IPS DF 4.7 (cell line): ENCODE data around the gene HPCA.

Experiments used
- DNase-seq: peaks from one replicate; pipeline ENCODE4 v3.0.0-alpha.2; 2013; ENCODE audit warnings: low spot score; ENCODE audit errors: extremely low read depth

Gene HPCA

DNA sequence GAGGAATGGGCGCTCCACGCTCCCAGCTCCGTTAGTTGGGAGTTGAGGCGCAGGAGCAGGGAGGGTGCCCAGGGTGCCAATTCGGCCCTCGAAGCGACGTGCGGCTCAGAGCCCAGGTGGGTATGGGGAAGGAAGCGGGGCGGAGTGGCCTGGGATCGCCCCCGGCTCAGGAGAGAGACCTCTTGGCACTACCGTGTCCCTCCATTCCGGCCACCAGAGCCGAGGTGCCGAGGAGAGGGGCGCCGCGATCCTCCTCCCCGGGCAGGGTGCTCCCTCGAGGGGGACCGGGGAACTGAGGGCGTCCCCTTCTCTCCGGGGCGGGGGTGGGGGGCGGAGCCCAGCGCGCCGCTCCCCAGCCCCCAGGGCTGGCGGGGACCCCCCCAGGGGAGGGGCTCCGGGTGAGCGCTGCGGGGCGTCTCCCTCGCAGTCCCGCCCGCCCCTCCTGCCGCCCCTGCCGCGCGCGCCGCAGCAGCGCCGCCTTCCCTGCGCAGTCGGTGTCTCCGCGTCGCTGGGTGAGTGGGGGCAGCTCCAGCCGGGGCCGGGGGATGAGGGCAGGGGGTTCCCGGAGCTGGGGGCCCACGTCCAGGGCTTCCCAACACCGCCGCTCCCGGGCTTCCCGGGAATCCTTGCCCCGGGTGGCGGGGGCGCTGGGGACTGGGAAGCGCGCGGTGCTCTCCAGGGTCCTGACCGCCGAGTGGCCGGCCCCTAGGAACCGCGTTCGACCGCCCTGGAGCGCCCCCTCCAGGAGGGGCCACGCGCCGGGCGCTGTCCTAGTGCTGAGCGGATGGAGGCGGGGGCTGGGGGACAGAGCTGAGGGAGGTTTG, at the start of gene HPCA:
TSS of gene HPCA (plus strand) at position 488 of the 824 bp plus-strand sequence. CDS start 2,408 bp downstream, outside the sequence.
- no peak for DNase-seq

DNA sequence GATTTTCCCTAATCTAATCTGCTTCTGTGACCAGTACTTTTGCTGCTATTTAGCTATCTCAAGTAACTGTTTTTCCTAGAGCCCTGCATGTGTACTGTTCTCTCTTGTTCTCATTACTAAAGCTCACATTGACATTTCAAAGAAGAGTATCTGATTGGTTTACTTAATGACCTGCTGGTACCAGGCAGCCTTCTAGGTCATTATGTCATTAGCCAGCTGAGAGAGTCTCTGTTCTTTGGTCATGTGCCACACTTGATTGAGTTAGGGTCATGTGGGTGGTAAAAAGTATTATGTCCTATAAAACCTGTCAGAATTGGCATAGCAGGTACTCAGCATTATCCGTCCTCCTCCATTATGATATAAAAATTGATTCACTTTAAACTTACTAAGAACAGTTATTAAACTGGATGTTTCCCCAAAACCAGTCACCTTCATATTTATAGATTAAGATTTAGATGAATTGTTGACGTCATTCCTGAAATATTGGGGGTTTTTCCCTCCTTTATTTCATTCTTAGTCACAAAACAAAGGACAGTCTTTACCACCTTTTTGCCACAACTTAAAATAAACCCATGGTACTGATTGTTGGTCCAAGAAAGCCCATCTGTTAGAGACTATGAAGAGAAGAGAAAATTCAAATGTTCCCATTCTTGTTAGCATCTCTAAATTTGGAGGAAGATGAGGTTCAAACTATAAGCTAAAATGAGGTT, 37.8 kb upstream of the HPCA start:
- no peak for DNase-seq

DNA sequence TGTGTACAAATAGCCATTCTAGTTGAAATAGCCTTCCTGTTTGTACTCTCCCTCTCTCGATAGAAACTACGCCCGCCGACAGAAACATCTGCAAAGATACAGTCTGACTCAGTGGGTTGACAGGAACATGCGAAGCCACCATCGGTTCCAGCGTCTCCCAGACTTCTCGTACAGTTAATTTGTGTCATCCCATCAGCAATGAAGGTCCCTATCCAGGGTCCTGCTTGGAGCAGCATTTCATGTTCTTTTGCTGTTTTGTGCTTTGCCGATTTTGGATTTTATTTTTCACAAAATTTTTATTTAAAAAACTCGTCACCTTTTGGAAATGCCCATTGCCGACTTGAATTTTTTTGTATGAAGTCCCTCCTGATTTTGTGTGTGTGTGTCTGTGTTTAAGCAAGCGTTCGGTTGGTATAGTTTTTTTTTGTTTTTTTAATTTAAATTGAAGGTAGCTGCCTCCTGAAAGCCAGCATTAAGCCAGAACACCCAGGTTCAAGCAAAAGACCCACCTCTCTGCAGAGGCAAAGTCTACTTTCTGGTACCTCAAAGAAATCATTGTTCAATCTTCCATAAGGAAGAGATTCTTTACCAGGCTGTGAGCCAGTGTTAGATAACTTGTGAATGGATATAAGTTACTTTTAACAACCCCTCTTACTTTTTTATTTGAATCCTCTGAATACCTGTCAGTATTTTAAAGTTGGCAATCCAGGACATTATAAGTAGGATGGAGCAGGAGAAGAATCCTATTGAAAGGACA, 30.3 kb upstream of the HPCA start:
- no peak for DNase-seq

DNA sequence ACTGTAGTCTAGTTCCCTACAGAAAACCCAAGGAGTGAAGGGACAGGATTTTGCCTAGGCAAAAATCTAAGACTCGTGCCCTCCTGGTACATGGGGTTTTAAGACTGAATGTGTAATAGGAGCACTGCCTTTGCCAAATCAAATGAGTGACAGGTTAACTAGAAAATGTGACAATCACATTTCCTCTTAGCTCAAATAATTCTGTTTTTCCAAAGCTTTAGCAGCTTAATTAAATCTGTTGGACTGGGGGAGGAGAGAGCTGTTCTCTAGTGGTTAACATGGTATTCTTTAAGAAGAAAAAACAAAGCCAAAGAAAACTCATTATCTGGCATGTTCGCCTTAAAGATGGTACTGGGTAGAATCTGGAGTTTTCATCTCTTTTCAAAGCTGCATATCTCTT, 28.2 kb upstream of the HPCA start:
- no peak for DNase-seq

DNA sequence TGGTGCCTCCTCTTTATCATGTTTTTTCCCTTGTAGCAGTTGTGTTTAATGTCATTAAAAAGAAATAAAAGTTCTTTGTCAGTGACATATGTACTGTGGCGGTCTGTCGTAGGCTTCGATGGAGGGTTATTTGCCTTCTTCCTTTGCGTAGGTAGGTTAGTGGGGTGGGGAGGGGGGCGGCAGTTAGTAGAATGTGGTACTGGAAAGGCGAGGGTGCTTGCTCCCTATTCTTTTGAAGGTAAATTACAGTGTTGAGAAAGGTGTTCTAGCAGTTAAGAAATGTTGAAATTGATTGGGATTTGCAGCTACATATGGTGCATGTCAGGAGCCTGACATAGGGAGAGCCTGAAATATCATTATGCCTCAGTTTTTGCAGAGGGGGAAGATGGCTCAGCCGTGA, 27.5 kb upstream of the HPCA start:
- no peak for DNase-seq

DNA sequence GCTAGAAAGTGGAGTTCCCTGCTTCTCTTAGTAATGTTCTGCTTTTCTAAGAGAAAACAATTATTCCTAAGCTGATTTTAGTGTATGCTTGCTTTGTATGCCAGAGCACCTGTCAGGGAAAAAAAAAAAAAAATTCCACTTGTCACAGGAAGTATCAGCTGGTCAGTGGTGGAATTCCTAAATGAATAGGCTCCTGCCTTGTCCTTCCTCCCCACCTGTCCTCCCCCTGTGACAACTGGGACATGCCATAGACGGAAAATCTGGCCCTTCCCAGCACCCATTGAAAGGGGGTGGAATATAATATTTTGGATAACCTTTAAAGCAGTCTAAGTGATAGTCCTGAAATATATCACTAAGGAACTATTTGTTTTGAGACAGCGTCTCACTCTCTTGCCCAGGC, 26.4 kb upstream of the HPCA start:
- DNase-seq = no peak

DNA sequence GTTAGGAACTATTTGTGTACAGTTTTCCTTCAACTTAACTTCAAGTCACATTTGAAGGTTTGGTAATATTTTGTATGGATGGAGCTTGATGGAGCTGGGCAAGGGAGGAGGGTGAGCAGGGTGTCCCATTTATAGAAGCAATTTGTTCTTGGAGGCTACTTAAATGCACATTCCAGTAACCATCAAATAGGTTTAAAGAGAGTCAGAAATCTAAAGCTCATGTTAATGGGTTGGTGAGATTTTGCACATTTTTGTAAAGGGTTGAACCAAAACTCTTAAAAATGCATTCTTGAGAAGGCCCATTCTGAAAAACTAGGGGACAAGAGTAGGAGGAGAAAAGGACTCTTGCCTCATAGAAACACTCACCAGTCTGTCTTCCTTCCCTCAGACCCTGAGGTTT, 25.7 kb upstream of the HPCA start:
- DNase-seq = no peak

DNA sequence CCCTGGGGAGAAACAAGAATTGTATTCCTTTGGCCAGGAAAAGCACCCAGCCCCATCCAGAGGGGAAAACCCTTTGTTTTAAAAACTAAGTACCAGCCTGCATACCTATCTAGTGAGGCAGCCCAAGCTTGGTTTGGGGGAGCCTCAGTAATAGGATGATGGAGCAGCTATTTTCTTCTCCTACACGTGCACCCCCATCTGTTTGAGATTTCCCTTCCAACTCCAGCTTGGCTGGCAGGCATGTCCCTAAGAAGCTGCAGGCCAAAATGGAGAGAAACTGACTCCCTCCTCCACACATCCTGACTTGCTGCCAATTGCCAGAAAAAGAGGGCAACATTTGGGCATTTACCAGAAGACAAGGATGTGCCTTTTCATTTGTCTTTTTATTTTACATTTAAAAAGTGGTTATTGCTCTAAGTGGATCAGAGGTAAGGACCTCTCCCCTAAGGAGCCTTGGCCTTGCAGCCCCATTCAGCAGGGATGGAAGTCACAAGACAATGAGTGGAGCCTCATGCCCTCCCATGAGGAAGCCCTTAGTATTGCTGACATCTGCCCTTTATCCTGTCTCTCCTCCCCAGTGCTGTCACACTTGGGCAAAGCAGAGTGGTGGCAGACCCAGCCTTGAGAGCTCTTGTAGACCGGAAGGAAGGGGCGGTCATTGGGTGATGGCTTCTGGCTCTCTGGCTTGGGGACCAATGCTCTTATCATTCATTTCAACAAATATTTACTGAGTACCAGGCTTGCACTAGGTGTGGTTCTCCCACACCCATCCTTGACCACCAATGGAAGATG, 24.2 kb upstream of the HPCA start:
- no peak for DNase-seq

DNA sequence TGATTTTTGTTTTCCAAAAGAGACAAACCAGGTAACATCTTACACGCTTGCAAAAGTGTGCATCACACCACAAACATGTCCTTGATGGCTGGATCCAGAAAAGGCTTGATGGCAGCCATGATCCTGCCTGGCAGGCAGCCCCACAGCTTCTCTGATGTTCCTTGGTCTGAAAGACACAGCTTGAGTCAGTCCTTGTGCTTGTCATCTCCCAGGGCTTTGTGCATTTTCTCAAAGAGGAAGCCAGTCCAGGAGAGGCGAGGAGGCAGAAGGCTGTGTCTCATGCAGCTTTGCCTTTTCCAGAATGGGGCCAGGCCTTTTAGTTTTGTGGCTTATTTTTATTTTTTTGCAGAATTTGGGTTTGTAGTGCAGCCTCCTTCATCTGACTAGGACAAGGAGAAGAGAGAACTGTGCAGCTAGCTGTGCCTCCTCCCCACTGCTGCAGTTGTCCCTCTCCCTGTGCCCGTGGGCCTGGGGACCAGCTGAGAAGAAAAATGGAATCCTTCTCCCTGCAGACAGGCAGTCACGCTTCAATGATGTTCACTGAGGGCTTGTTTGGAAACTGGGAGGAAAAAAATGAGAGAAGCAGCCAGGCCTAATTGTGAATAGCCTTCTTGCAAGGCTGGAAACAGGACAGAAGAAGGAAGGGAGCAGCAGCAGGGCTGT, 22.9 kb upstream of the HPCA start:
- DNase-seq = no peak

DNA sequence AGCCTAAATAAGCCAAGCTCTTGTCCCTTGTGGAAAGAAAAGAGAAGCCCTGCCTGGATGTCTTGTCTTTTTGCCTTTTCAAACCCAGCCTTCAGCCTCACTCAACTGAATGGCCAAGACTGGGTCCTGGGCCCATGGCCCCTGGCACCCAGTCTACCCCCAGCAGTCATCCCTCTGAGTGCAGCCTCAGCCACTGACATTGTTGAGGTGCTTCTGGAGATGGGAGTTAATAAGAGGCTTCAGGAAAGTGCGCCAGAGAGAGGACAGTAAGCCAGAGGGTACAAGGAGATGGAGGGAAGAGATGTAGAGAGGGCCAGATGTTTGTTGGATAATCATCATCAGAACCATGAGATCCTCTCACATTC, 22.4 kb upstream of the HPCA start:
- no peak for DNase-seq

DNA sequence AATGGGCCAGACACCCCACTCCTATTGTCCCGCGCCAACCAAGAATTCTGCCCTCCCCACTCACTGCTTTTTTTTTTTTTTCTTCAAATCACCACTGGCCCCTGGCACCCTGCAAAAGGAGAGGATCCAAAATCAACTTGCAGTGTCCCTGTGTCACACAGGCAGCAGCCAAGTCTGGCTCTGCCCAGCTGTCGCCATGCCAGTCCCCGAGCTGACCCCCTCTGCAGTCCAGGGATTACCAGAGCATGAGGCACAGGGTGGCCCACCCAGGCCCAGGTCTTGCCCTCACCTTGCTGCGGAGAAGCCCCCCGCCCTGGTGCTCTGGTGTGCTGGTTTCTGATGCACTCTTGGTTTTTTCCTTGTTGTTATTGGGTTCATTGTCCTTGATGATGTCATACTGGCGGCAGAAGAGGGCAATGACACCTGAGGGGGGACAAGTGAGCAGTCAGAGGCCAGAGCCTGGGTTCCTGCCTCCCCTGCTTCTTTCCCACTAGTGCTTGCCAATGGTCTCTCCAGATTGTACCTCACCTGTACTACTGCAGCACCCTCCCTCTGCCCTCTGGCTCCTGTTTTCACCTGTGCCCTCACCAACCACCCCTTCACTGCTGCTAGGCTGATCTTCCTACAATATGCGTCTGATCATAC, 21.8 kb upstream of the HPCA start:
- DNase-seq = no peak

DNA sequence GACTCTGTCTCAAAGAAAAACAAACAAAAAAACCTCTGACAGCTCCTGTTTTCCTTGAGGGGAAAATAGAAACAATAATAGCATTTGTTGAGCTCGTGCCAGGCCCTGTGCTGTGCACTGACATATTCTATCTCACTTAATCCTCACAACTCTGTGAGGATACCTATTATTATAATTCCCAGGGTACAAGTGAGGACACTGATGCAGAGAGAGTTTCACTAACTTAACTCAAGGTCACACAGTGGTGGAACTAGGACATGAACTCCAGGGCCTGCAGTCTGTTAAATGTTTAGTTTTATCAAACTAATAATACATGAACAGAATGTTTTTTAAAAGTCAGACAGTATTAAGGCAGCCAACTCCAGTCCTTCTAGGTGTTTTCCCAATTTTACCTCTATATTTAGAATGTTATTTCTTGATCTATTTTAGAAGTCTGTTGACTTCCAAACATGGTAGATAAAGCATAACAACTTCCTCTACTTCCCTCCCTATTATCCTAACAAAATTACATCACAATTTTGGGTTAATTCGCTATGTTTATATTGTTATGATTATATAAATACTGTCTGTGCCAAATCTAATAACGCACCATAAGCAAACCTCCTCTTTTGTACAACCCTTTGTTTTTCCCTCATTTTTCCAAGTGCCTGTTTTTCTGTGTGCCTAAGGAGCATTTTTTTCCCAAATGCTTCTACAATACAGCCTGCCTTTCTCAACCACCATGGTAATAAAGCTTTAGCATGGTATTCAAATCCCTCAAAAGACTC, 20.5 kb upstream of the HPCA start:
- no peak for DNase-seq

DNA sequence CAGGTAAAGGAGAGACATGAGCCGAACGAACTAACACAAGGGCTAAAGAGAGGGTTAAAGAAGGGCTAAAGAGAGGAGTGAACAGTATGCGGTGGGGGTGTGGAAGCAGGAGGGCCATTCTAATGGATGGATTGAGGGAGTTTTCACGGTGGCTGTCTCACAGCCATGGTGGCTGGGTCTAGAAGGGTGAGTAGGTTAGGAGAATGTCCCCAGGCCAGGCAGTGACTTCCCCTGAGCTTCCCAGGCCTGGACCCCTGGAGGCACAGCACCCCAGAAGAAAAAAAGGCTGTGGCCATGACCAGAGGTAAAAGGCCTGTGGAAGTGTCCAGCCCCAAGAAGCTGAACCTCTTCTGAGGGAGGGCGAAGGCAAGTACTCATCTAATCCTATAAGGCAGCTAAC, 19.1 kb upstream of the HPCA start:
- no peak for DNase-seq

DNA sequence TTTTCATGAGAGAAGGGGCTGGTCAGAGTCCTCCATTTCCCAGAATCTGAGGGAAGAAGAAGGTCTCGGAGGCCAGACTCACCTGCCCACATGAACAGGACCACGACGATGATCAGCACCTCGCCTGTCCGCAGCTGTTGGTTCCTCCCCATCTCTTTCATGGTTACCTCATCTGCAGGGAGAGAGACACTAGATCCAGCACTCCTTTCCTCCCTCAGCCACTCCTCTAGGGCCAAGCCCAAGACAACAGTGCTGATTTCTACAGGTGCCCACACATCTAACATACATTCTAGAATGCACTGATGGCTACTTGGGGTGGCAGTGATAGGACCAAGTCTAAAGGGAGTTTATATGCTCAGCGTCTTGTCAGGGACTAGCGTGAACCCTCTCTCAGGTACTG, 18.6 kb upstream of the HPCA start:
- no peak for DNase-seq

DNA sequence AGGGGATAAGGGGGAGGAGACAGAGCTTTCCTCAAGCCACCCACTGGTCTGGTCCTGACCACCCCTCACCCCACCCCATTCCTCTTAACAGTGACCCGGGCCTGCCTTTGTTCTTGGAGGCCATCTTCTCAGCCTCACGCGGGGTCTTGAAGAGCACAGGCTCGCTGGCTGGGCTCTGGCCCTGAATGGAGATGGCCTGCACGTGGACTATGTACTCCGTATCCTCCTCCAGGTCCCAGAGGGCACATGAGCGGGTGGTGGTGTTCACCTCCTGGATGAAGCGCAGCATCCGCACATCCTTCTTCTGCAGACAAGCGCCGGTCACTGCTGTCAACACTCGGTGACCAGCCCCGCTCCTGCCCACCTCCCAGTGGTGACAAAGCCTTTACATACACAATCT, 18.2 kb upstream of the HPCA start:
- no peak for DNase-seq

DNA sequence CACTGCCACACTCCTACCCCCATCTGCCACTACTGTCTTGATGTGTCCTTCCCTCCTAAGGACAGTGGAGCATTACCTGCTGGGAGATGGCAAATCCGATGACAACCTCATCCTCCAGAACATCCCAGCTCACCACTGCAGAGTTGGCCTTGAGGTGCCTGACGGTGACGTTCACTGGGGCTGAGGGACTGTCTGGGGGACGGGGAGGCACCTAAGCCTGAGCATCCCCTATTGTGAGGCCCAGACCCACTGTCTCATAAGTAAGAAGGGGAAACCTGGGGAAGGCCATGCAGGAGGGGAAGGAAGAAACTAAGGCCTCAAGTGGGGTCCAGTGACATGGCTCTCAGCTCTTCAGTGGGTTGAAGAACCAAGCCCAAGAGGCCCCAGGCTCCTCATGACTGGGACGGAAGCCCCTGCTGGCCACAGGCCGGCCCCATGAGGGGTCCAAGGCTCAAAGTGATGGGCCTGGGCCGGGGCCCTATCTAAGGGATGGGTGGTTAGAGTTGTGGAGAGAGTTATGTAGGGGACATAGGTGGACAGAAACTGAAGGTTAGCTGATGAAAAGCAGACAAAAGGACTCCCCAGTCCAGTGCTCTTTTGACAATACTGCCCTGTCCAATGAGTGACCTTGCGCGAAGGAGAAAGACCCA, 17.4 kb upstream of the HPCA start:
- no peak for DNase-seq

DNA sequence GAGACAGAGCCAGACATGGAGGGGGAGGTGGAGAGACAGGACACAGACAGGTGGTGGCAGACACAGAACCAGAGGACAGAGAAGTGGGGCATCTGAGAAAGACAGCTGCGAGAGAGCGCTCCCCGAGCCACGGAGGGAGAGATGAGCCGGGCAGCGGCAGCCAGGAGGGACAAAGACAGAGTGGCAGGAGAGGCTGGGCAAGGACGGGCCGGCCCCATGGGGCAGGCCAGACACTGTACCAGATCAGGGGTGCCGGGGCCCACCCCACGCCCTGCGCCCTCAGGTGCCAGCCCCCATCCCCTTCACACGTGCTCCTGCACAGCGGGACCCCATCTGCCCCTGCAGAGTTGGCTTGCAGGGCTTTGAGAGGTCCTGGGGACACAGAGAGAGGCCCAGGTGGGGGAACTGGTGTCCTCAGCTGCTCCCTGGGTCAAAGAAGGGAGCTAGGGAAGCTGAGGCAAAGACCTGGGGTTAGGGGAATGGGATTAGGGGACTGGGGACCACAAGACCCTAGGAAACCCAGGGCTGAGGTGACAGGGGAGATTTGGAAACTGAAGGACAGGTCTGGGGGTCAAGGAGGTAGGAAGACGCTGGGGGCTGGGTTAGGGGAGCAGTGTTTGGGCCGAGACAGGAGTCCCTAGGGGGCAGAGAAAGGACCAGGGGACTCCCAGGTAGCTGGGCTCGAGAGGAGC, 16.2 kb upstream of the HPCA start:
- DNase-seq = no peak

DNA sequence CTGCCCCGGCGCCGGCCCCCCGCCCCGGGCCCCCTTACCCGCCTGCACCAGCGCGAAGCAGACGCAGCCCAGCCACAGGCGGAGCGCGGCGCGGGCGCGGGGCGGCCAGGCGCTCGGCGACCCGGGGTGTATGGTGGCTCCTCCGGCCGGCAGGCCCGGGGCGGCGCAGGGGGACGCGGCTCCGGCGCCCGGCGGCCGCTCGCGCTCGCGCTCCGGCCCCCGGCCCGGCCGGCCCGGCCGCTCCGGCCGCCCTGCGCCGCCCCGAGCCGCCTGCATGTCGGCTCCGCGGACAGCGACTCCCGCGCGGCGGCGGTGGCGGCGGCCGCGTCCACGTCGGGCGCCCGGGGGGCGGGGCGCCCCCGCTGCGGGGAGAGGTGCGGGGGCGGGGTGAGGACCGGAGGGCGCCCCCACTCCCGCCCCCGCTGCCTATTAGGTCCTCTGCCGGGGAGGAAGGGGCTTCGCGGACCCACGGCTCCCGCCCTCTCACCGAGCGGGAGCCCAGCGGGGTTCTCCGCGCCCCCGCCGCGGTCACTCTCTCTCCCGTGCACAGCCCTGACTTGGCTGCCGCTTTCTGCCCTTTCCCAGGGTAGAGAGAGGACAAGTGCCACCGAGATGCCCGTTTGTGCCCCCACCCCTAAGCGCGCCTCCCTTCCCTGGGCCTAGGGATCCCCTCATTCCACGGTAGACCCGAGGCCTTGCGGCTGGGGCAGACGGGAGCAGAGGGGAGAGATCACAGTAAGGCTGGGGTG, 15.5 kb upstream of the HPCA start, which contains the start of gene FNDC5:
TSS of gene FNDC5 (minus strand) at position 298 of the 749 bp plus-strand sequence.
- no peak for DNase-seq
